GM19351 (cell line): ENCODE measurements around the gene TMEM108.

Experiments
- ATAC-seq: cut with Tn5 transposase; IDR thresholded peaks from one replicate; pipeline ENCODE4 v1.9.1; 2021; ENCODE audit warnings: mild to moderate bottlenecking, moderate library complexity; ENCODE audit not compliant: unreplicated experiment

Gene TMEM108

GRCh38 chr3:133113927-133114597 lies 75.9 kb downstream of the TMEM108 start:
- ATAC-seq = no peak

- ATAC-seq = no peak
Measured at GRCh38 chr3:133115176-133115575, 77.0 kb downstream of the TMEM108 start.

DNA sequence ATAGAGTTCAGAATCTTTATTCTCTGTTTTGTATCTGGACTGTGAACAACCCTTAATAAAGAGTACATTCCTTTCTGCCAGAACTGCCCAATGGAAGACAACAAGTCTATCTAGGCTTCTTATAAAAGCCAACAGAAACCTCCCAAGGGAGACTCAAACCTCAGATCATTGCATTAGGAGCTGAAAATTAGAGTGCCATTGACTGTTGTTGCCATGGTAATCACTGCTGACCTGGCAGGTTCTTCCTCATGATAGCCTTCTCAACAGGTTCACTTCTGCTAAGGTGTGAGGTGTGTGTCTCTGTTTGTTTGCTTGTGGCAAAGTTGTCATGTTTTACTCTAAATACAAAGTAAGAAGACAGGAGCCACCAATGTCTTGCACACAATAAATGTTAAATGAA lies 79.2 kb downstream of the TMEM108 start:
- no peak for ATAC-seq

DNA sequence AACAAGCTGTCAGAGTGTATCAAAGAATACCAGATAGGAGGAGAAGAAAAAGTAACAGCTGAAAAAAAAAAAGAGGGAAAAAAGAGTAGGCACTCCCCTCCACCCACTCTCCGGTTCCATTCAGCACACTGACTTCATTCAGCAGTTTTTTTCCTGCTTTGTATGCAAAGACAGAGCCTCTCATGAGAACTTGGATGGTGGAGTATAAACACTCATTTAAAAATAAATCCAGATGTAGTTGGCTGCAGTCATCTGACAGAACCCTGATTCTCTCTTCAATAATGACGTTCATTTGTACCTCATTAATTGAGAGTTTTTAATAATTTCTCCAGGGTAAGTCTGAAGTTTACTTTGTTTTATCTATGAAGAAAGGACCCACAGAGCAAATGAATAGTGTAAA lies 81.0 kb downstream of the TMEM108 start:
- ATAC-seq = no peak

- no peak for ATAC-seq
Measured at GRCh38 chr3:133121450-133121849, 83.3 kb downstream of the TMEM108 start.

GRCh38 chr3:133123636-133124035 lies 85.4 kb downstream of the TMEM108 start:
- no peak for ATAC-seq

- no peak for ATAC-seq
Measured at GRCh38 chr3:133124511-133124910, 86.3 kb downstream of the TMEM108 start.

GRCh38 chr3:133125171-133125570 lies 87.0 kb downstream of the TMEM108 start:
- ATAC-seq = no peak

GRCh38 chr3:133125802-133126201 lies 87.6 kb downstream of the TMEM108 start:
- ATAC-seq = no peak

DNA sequence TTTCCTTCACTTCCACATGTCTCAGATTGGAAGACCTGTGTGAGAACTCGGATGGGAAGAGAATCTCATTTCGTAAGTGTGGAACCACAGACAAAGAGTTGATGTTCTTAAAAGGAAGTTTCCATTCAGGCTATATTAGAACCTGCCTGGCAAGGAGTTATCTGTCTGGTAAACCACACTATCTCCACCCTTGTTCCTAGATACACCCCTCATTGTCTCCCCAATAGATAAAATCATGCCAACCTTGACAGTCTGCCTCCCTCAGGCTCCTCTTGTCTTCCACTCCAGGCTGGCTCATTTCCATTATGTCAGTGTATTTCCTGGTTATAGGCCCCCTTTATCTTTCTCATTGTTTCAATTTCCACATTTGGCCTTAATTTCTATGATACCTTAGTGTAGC lies 89.2 kb downstream of the TMEM108 start:
- ATAC-seq = no peak

- no peak for ATAC-seq
Measured at GRCh38 chr3:133130168-133130567, 92.0 kb downstream of the TMEM108 start.

GRCh38 chr3:133135306-133135705 lies 97.1 kb downstream of the TMEM108 start:
- no peak for ATAC-seq

GRCh38 chr3:133136114-133137041 lies 98.2 kb downstream of the TMEM108 start:
- ATAC-seq = peak; percentile 66

DNA sequence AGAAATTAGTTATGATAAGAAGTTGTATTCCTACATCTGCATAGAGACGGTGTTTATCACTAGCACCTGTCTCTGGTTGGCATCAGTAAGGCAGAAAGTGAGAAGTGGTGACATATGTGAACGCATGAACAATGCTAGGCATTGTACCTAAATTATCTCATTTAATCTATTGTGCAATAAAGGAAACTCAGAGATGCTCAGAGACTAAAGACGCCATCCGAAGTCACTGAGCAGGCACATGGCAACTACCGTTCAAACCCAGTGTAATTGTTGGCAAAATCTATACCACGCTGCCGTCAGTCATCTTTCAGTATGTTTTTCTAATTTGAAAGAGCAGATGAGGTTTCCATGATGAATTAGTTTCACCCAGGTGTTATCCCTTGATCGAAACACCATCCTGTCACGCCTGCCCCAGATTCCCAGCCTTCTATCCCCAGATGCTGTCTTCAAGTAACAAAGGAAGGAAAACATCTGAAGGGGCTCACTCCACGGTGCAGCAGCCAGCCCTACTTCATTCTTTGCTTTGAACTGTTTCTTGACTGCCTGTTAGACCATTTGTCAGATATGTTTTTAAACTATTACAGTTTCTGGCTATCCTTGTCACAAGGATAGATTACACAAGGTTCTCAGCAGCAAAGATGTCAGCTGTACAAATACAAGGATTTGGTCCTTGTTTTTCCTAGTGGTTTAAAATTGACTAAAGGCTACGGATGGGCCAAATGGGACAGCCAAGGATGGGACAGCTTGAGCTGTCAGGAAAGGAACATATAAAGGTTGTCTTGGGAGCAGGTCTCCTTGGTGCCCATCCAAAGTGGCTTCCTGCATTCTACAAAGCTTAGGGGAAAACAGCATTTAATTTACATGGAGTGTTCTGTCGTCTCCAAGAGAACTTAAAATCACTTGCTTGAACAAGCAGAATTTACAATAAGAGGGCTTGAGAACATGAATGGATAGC lies 99.1 kb downstream of the TMEM108 start:
- ATAC-seq = no peak

GRCh38 chr3:133138017-133138416 lies 99.8 kb downstream of the TMEM108 start:
- peak; percentile 87 for ATAC-seq

DNA sequence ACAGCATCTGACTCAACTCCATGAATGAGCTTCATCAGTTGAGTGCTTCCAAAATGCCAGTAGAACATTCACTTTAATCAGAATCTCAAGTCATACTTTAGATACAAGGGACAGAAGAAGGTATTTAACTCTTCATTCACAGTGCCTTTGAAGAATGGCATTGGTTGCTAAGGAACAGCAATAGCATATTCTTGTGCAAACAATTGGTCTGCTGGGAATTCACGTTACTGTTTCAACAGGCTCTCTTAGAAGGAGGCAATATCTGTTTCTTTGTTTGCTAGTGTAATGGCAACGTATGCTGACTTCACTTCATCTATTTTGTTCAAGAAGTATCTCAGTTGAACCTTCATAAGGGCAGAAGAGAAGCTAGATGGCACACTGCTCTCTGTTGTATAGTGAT lies 113.9 kb downstream of the TMEM108 start:
- no peak for ATAC-seq

DNA sequence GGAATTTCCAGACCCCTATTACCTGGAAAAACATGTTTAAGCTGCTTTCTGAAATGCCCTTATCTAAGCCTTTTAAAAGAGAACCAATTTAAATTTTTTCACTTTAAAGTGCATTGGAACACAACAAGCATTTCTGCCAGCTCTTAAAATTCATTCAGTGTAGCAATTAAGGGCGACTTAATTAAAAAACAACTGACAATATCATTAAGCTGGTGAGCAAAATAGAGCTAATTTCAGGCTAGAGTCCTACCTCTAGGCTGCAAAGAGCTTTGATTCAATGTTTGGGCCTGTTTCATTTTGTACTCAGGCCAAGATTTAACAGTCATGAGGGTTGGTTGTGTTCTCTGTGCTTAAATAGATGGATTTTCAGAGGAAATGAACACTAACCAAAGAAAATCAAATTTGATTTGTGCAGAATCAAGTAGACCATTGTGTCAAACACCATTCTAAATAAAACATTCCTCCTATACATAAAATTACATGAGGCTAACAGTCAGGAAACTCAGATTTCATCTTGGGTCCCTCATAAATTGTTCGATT lies 114.6 kb downstream of the TMEM108 start:
- ATAC-seq = no peak

- ATAC-seq = no peak
Measured at GRCh38 chr3:133153382-133153781, 115.2 kb downstream of the TMEM108 start.

DNA sequence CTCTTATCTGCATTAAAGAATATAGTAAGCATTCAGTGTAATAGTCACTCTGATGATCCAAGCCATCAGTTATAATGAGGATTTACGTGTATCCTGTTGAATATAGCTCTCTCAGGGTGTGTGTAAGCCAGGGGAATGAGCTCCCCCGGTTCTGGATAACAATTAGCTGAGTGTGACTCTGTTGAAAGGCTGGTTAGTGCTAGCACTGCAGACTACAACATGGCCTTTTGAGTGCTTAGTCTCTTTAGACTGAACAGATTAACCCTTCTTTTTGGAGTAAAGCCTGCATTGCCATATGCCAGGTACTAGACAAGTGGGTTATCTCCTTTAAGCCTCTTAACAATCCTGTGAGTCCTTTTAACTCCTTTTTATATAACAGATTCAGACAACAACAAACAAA lies 119.5 kb downstream of the TMEM108 start:
- ATAC-seq = no peak

GRCh38 chr3:133158686-133159085 lies 120.5 kb downstream of the TMEM108 start:
- ATAC-seq = no peak
